ENCODE measurements around the gene MLNR. TPM values are rescaled to one million over a fixed set of nuclear protein-coding genes. Genes with fewer than 3 reads are reported as not detected.
A peak's percentile ranks its signal among the peaks of the same experiment; 100 is the strongest.

Gene MLNR
- polyA plus RNA-seq, 1 of the 3 experiments (the other 2 are of a cell fraction) = not detected

DNA sequence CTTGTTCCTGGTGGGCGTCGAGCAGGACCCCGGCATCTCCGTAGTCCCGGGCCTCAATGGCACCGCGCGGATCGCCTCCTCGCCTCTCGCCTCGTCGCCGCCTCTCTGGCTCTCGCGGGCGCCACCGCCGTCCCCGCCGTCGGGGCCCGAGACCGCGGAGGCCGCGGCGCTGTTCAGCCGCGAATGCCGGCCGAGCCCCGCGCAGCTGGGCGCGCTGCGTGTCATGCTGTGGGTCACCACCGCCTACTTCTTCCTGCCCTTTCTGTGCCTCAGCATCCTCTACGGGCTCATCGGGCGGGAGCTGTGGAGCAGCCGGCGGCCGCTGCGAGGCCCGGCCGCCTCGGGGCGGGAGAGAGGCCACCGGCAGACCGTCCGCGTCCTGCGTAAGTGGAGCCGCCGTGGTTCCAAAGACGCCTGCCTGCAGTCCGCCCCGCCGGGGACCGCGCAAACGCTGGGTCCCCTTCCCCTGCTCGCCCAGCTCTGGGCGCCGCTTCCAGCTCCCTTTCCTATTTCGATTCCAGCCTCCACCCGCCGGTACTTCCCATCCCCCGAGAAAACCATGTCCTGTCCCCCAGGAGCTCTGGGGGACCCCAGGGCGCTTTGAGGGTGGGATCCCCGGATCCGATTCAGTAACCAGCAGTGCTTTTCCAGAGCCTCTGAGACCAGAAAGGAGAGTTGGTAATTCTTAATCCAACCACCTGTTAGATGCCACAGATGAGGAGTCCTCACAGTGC lies 885 bp downstream of the MLNR start:
- H3K4me2 ChIP-seq = peak overlapping the region; percentile 41; the same call in 1 of the 2 replicates
- no peak overlapping the region for H3K27ac ChIP-seq (ENCODE audit: low read depth in 2 of 2, low read length in 1 of 2)
- no peaks in the 10 kb centered on the region for H3K36me3 ChIP-seq (replicated peaks in 1 of 2; ENCODE audit: control insufficient read depth in 1 of 2, insufficient read depth in 2 of 2, low read length in 1 of 2)
- no peaks in the 10 kb centered on the region for H3K79me2 ChIP-seq (ENCODE audit: insufficient read depth)
- H4K20me1 ChIP-seq (ENCODE audit: insufficient read depth) = no peaks in the 10 kb centered on the region
- peaks cover 49% of the 10 kb centered on the region for H3K27me3 ChIP-seq (ENCODE audit: insufficient read depth)
- no peaks in the 10 kb centered on the region for H3F3A ChIP-seq (replicated peaks; ENCODE audit: insufficient read depth)
- peaks cover 0 to 5% of the 10 kb centered on the region in 2 experiments; a peak in 1 of 4 replicates for H3K4me1 ChIP-seq (ENCODE audit: control insufficient read depth in 1 of 2, insufficient read depth in 2 of 2, low read depth in 1 of 2, low read length in 1 of 2)
- H3K9ac ChIP-seq = no peak overlapping the region
- TF ChIP-seq JUND (IDR thresholded peaks at IDR 0.05) (no peak), EP300 (IDR thresholded peaks at IDR 0.05; ENCODE audit: borderline replicate concordance in 1 of 2, low read depth in 1 of 2, low read length in 1 of 2) (no peak), EZH2phosphoT487 (IDR thresholded peaks at IDR 0.05; ENCODE audit: borderline replicate concordance, low read depth) (0 out of 2 replicates have a peak, but pooled peaks have one; percentile 21)
- TF ChIP-seq, protein P1, sequence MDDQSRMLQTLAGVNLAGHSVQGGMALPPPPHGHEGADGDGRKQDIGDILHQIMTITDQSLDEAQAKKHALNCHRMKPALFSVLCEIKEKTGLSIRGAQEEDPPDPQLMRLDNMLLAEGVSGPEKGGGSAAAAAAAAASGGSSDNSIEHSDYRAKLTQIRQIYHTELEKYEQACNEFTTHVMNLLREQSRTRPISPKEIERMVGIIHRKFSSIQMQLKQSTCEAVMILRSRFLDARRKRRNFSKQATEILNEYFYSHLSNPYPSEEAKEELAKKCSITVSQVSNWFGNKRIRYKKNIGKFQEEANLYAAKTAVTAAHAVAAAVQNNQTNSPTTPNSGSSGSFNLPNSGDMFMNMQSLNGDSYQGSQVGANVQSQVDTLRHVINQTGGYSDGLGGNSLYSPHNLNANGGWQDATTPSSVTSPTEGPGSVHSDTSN (IDR thresholded peaks at IDR 0.05) = no peak
- H3K9me3 ChIP-seq = no peaks in the 10 kb centered on the region
- peak overlapping the region; percentile 43; a peak in 3 of 4 replicates for H3K4me3 ChIP-seq (ENCODE audit: low read depth in 2 of 2, low read length in 1 of 2)
- DNase-seq = peak; percentile 69
- peak overlapping the region; percentile 41; the same call in 1 of the 2 replicates for H2AFZ ChIP-seq (ENCODE audit: low read depth)
- 26% methylated on average over 19 of the region's 73 CpGs for WGBS (ENCODE audit: low lambda C conversion rate)
- ChIA-PET CTCF (no interaction called here), POLR2A (no interaction called here)
- H3K9me2 ChIP-seq = no peaks in the 10 kb centered on the region

- no peak overlapping the region for H3K27ac ChIP-seq (ENCODE audit: low read depth in 2 of 2, low read length in 1 of 2)
- H2AFZ ChIP-seq (ENCODE audit: low read depth) = no peak overlapping the region
- no peaks in the 10 kb centered on the region for H3F3A ChIP-seq (replicated peaks; ENCODE audit: insufficient read depth)
- no peak for DNase-seq
- H3K4me2 ChIP-seq = no peak overlapping the region
- H3K4me3 ChIP-seq (ENCODE audit: low read depth in 2 of 2, low read length in 1 of 2) = no peak overlapping the region
- TF ChIP-seq GABPA (IDR thresholded peaks at IDR 0.05; ENCODE audit: low read depth) (no peak), USF2 (IDR thresholded peaks at IDR 0.05; ENCODE audit: borderline replicate concordance, low read depth, low read length) (no peak), TEAD4 (IDR thresholded peaks at IDR 0.05; ENCODE audit: borderline replicate concordance, insufficient read depth) (no peak), NRF1 (IDR thresholded peaks at IDR 0.05; ENCODE audit: low read depth, low read length) (no peak), POLR2AphosphoS5 (IDR thresholded peaks at IDR 0.05; ENCODE audit: low read depth, low read length) (no peak), ELF1 (IDR thresholded peaks at IDR 0.05) (no peak), RCOR1 (IDR thresholded peaks at IDR 0.05; ENCODE audit: low read length) (no peak), SIN3A (IDR thresholded peaks at IDR 0.05; ENCODE audit: borderline replicate concordance, low read depth, low read length) (no peak), YY1 (IDR thresholded peaks at IDR 0.05; ENCODE audit: low read depth) (no peak)
- no peaks in the 10 kb centered on the region for H3K9me2 ChIP-seq
- no peaks in the 10 kb centered on the region for H4K20me1 ChIP-seq (ENCODE audit: insufficient read depth)
- ChIA-PET POLR2A (no interaction called here), CTCF (no interaction called here)
- H3K4me1 ChIP-seq (ENCODE audit: control insufficient read depth in 1 of 2, insufficient read depth in 2 of 2, low read depth in 1 of 2, low read length in 1 of 2) = peaks cover 0 to 5% of the 10 kb centered on the region in 2 experiments; a peak in 1 of 4 replicates
- H3K27me3 ChIP-seq (ENCODE audit: insufficient read depth) = peaks cover 49% of the 10 kb centered on the region
- H3K79me2 ChIP-seq (ENCODE audit: insufficient read depth) = no peaks in the 10 kb centered on the region
- H3K9ac ChIP-seq = no peak overlapping the region
- no peaks in the 10 kb centered on the region for H3K9me3 ChIP-seq
- WGBS (ENCODE audit: low lambda C conversion rate) = 62% methylated on average over 4 of the region's 4 CpGs
- no peaks in the 10 kb centered on the region for H3K36me3 ChIP-seq (replicated peaks in 1 of 2; ENCODE audit: control insufficient read depth in 1 of 2, insufficient read depth in 2 of 2, low read length in 1 of 2)
Measured at GRCh38 chr13:49221590-49221965, 1.4 kb downstream of the MLNR start.
